Prostate gland (tissue), 2 donors: Measurements from ENCODE around the gene CYP4V2. TPM values are rescaled to one million over a fixed set of nuclear protein-coding genes. Genes with fewer than 3 reads are reported as not detected.

Source experiments
- DNase-seq: peaks from one replicate; pipeline ENCODE4 v3.0.0-alpha.2; 2019; ENCODE audit warnings: low spot score
- H3K27ac ChIP-seq, 2 donors: fragments of 200-600 bp; sonication (generic); 2 replicates each; pipeline ENCODE4 v1.5.1; 2017 to 2019
- H3K27me3 ChIP-seq: fragments of 200-600 bp; sonication (generic); replicated peaks from 2 replicates; pipeline ENCODE4 v1.5.1; 2019; ENCODE audit not compliant: insufficient read depth
- H3K36me3 ChIP-seq, 2 donors: fragments of 200-600 bp; sonication (generic); 1 replicate in 1 of 2; 2 replicates in 1 of 2; pipeline versions ENCODE4 v1.5.1 to v1.8.1; 2017 to 2019
- H3K4me1 ChIP-seq: fragments of 200-600 bp; sonication (generic); replicated peaks from 2 replicates; pipeline ENCODE4 v1.5.1; 2019
- H3K4me3 ChIP-seq, 2 donors: fragments of 200-600 bp; sonication (generic); 2 replicates each; pipeline ENCODE4 v1.5.1; 2017 to 2019
- H3K9me3 ChIP-seq: fragments of 200-600 bp; sonication (generic); 2 replicates; pipeline ENCODE4 v1.5.1; 2017
- POLR2A ChIP-seq: fragments of 450-650 bp; IDR thresholded peaks from one replicate; pipeline ENCODE4 v1.6.1; 2016; ENCODE audit warnings: antibody characterized with exemption, mild to moderate bottlenecking
- POLR2AphosphoS5 ChIP-seq: sonication (generic); formaldehyde crosslinking; IDR thresholded peaks from one replicate; pipeline ENCODE4 v1.6.1; 2017; ENCODE audit warnings: antibody characterized with exemption
- WGBS: methylation state at CpG from one replicate; pipeline ENCODE4 v1.1.5; 2018; 5-methylcytosine and 5-hydroxymethylcytosine counted together
- intact Hi-C: fragments of 100-400 bp; cut with DNase I; formaldehyde crosslinking; loops from one replicate; pipeline ENCODE4 v1.14.2; 2022
- total RNA-seq, 2 donors: library from RNA; depleted of rRNA; stranded (reverse); fragments of >200 nt; gene quantifications; one replicate each; pipeline ENCODE4 v1.1.0, GENCODE V29; 2016
- TF ChIP-seq, protein P1 (sequence below), 4 experiments: fragments of 200-600 bp in 2 of 4; fragments of 450-650 bp in 2 of 4; sonication (generic) in 2 of 4; IDR thresholded peaks; 1 replicate in 3 of 4; 2 replicates in 1 of 4; pipeline ENCODE4 v1.5.1; 2016 to 2019; ENCODE audit warnings: antibody characterized with exemption in 4 of 4, mild to moderate bottlenecking in 2 of 4, moderate library complexity in 2 of 4

The CYP4V2 gene
- total RNA-seq, 2 donors from 2014 or later = 23.5 to 40.2 TPM

DNA sequence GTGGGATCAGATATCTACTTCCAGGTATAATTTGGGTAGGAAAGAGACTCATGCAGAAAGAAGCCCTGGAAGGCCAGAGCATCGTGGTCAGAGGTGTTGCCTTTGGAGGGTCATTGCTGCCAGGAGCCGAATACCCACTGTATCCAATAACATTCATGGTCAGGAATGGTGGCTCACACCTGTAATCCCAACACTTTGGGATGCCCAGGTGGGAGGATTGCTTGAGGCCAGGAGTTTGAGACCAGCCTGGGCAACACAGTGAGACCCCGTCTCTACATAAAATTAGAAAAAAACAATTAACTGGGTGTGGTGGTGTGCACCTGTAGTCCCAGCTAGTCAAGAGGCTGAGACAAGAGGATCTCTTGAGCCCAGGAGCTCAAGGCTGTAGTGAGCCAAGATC, 63.8 kb downstream of the CYP4V2 start:
- Histone ChIP-seq H3K27me3 (no peaks in the 10 kb centered on the region), H3K36me3 (no peaks in the 10 kb centered on the region), H3K27ac (no peak overlapping the region), H3K9me3 (no peaks in the 10 kb centered on the region), H3K4me3 (no peak overlapping the region), H3K4me1 (no peaks in the 10 kb centered on the region)
- WGBS = 93% methylated on average over 3 of the region's 3 CpGs
- intact Hi-C loops = no loop called here
- no peak for DNase-seq
- TF ChIP-seq, protein P1, sequence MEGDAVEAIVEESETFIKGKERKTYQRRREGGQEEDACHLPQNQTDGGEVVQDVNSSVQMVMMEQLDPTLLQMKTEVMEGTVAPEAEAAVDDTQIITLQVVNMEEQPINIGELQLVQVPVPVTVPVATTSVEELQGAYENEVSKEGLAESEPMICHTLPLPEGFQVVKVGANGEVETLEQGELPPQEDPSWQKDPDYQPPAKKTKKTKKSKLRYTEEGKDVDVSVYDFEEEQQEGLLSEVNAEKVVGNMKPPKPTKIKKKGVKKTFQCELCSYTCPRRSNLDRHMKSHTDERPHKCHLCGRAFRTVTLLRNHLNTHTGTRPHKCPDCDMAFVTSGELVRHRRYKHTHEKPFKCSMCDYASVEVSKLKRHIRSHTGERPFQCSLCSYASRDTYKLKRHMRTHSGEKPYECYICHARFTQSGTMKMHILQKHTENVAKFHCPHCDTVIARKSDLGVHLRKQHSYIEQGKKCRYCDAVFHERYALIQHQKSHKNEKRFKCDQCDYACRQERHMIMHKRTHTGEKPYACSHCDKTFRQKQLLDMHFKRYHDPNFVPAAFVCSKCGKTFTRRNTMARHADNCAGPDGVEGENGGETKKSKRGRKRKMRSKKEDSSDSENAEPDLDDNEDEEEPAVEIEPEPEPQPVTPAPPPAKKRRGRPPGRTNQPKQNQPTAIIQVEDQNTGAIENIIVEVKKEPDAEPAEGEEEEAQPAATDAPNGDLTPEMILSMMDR (IDR thresholded peaks at IDR 0.05) = no peak
- TF ChIP-seq POLR2A = no peak
- TF ChIP-seq POLR2AphosphoS5 = no peak

DNA sequence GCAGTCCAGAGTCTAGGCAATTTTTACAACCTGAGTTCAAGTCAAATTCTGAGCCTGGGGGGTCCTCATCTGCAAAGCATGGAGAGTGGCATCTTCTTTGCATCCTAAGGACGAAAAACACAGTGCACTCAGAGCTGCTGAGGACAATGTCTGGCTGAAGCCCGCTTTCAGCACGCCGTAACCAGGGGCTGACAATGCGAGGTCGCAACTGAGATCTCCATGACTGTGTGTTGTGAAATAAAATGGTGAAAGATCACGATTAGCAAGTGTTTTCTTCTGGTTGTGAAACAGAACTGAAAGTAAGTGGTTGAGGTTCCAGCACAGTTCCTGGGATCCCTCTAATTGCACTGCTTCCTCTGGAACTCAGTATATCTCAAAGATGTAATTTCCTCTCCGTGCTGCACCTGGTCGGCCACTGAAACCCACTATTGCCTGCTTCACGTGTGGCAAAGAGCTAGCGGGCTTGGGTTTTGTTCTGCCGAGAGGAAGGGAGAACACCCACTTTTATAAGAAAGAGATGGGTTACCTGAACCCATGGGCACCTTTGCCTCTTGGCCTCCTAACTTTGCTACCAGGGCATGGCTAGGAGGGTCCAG, 66.9 kb downstream of the CYP4V2 start:
- H3K4me3 ChIP-seq = no peak overlapping the region
- no peak for DNase-seq
- no peaks in the 10 kb centered on the region for H3K36me3 ChIP-seq
- no peak overlapping the region for H3K27ac ChIP-seq
- WGBS = 89% methylated on average over 12 of the region's 12 CpGs
- H3K4me1 ChIP-seq = no peaks in the 10 kb centered on the region
- intact Hi-C loops = no loop called here
- no peaks in the 10 kb centered on the region for H3K9me3 ChIP-seq
- TF ChIP-seq, protein P1 (IDR thresholded peaks at IDR 0.05) = no peak
- TF ChIP-seq POLR2A (no peak), POLR2AphosphoS5 (no peak)
- no peaks in the 10 kb centered on the region for H3K27me3 ChIP-seq

DNA sequence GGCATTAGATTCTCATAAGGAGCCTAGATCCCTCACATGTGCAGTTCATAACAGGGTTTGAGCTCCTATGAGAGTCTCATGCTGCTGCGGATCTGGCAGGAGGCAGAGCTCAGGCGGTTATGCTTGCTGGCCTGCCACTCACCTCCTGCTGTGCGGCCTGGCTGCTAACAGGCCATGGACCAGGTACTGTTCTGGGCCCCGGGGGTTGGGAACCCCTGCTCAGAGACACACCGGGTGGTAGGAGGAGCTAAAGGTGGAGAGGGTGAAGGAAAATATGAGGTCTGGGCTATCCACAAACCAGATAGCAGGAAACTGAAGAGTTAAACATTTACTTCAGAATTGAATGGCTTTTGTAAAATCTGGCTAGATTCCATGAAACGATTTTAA, 68.7 kb downstream of the CYP4V2 start:
- Histone ChIP-seq H3K4me1 (no peaks in the 10 kb centered on the region), H3K9me3 (no peaks in the 10 kb centered on the region), H3K27me3 (no peaks in the 10 kb centered on the region), H3K4me3 (no peak overlapping the region), H3K36me3 (no peaks in the 10 kb centered on the region), H3K27ac (no peak overlapping the region)
- 73% methylated on average over 6 of the region's 6 CpGs for WGBS
- TF ChIP-seq, protein P1 (IDR thresholded peaks at IDR 0.05) = no peak
- no peak for TF ChIP-seq POLR2A
- TF ChIP-seq POLR2AphosphoS5 = no peak
- intact Hi-C loops = no loop called here
- DNase-seq = no peak

Other genes with a start within 250 kb of the CYP4V2 start
- gene TLR3, start 122.4 kb upstream of the CYP4V2 start, total RNA-seq = 1 to 10 TPM; 4.3 to 5.2 TPM
- gene FAM149A, start 86.9 kb upstream of the CYP4V2 start, total RNA-seq = 10 to 100 TPM; 12.9 to 27.0 TPM
- 1 to 10 TPM in 1 of 2 donors, not detected in 1; 1.5 TPM for gene KLKB1, start 35.9 kb downstream of the CYP4V2 start, total RNA-seq
- gene F11, start 74.6 kb downstream of the CYP4V2 start, total RNA-seq = not detected